ENCODE results near the gene FZR1.
"Not testable (repeated sequence)": the region's sequence is repeated elsewhere in the genome, so short reads cannot be mapped to it uniquely, and the experiment has no call there.

FZR1 gene

GRCh38 chr19:3497757-3498520 is 8.2 kb upstream of the FZR1 start:
- no peak for DNase-seq

GRCh38 chr19:3499738-3500428 is 6.2 kb upstream of the FZR1 start:
- no peak for DNase-seq

- DNase-seq, result peak; percentile 98
These were observed 5.5 kb upstream of the FZR1 start, which contains the start of gene DOHH for GRCh38 chr19:3500429-3501101. TSS of gene DOHH (minus strand) at chr19:3500674. CDS start at chr19:3496814, 3,860 bp downstream.

GRCh38 chr19:3501780-3502179 is 4.3 kb upstream of the FZR1 start:
- DNase-seq, result no peak

- no peak for DNase-seq
These were observed 3.0 kb upstream of the FZR1 start for GRCh38 chr19:3503036-3503572.

GRCh38 chr19:3504735-3505134 is 1.4 kb upstream of the FZR1 start:
- DNase-seq, result no peak

- peak; percentile 57 for DNase-seq
These were observed 551 bp downstream of the FZR1 start for GRCh38 chr19:3506384-3507340.

- DNase-seq, result peak; percentile 46
These were observed 1.4 kb downstream of the FZR1 start for GRCh38 chr19:3507371-3508120.

- DNase-seq, result not testable (repeated sequence)
These were observed 2.1 kb downstream of the FZR1 start for GRCh38 chr19:3508121-3508661.

- no peak for DNase-seq
These were observed 2.8 kb downstream of the FZR1 start for GRCh38 chr19:3508771-3509535.

- DNase-seq, result no peak
These were observed 3.5 kb downstream of the FZR1 start for GRCh38 chr19:3509566-3509989.

GRCh38 chr19:3510727-3511126 is 4.6 kb downstream of the FZR1 start:
- DNase-seq, result no peak

- no peak for DNase-seq
These were observed 5.6 kb downstream of the FZR1 start for GRCh38 chr19:3511506-3512251.

GRCh38 chr19:3512562-3513228 is 6.6 kb downstream of the FZR1 start:
- no peak for DNase-seq

GRCh38 chr19:3513229-3514140 is 7.4 kb downstream of the FZR1 start:
- DNase-seq, result no peak

GRCh38 chr19:3514930-3515329 is 8.8 kb downstream of the FZR1 start:
- DNase-seq, result no peak

GRCh38 chr19:3515891-3516422 is 9.8 kb downstream of the FZR1 start:
- no peak for DNase-seq
